ENCODE measurements around the gene RAP1B.
"Not testable (repeated sequence)": the region's sequence is repeated elsewhere in the genome, so short reads cannot be mapped to it uniquely, and the experiment has no call there.

Gene RAP1B

GRCh38 chr12:68633614-68634558 is 23.2 kb downstream of the RAP1B start:
- no peak overlapping the region for H3K27ac ChIP-seq
- CTCF ChIA-PET = no interaction called here
- POLR2A ChIA-PET (ENCODE audit: low non-redundant PET) = no interaction called here
- TF ChIP-seq CTCF (conservative IDR thresholded peaks at IDR 0.05; ENCODE audit: low read depth) = no peak
- DNase-seq (ENCODE audit: low spot score) = no peak

- CTCF ChIA-PET = no interaction called here
- POLR2A ChIA-PET (ENCODE audit: low non-redundant PET) = no interaction called here
- no peak for DNase-seq (ENCODE audit: low spot score)
- no peak for TF ChIP-seq CTCF (conservative IDR thresholded peaks at IDR 0.05; ENCODE audit: low read depth)
- H3K27ac ChIP-seq = no peak overlapping the region
These were observed 25.6 kb downstream of the RAP1B start for GRCh38 chr12:68636268-68636667.

GRCh38 chr12:68637439-68637838 is 26.7 kb downstream of the RAP1B start:
- DNase-seq (ENCODE audit: low spot score); POLR2A ChIA-PET (ENCODE audit: low non-redundant PET); H3K27ac ChIP-seq: not testable (repeated sequence)
- CTCF ChIA-PET = interaction anchor here (0.6 kb wide), 2 partner anchors 524 to 1816 kb away, joined by 3 to 6 read pairs; no protein-coding TSS in a partner anchor

- TF ChIP-seq CTCF (conservative IDR thresholded peaks at IDR 0.05; ENCODE audit: low read depth) = no peak
- ChIA-PET POLR2A (ENCODE audit: low non-redundant PET) (no interaction called here), CTCF (interaction anchor here (0.6 kb wide), 1 partner anchor 525 kb away, joined by 3 read pairs; no protein-coding TSS in a partner anchor)
- DNase-seq (ENCODE audit: low spot score) = no peak
- no peak overlapping the region for H3K27ac ChIP-seq
These were observed 27.5 kb downstream of the RAP1B start for GRCh38 chr12:68638171-68638570.

- POLR2A ChIA-PET (ENCODE audit: low non-redundant PET) = no interaction called here
- TF ChIP-seq CTCF (conservative IDR thresholded peaks at IDR 0.05; ENCODE audit: low read depth) = no peak
- no peak overlapping the region for H3K27ac ChIP-seq
- CTCF ChIA-PET = interaction anchor here (1.1 kb wide), 1 partner anchor 12 kb away, joined by 3 read pairs; no protein-coding TSS in a partner anchor
- no peak for DNase-seq (ENCODE audit: low spot score)
These were observed 28.2 kb downstream of the RAP1B start for GRCh38 chr12:68638721-68639395.

- TF ChIP-seq CTCF (conservative IDR thresholded peaks at IDR 0.05; ENCODE audit: low read depth) = no peak
- POLR2A ChIA-PET (ENCODE audit: low non-redundant PET) = no interaction called here
- H3K27ac ChIP-seq = no peak overlapping the region
- CTCF ChIA-PET = interaction anchor here (0.6 to 1.1 kb wide), 2 partner anchors 12 to 118 kb away, joined by 3 read pairs; no protein-coding TSS in a partner anchor
- DNase-seq (ENCODE audit: low spot score) = no peak
These were observed 28.7 kb downstream of the RAP1B start for GRCh38 chr12:68639396-68639767.

All from RWPE1 (cell line).